ENCODE data around the gene POR. TPM values are rescaled to one million over a fixed set of nuclear protein-coding genes. Genes with fewer than 3 reads are reported as not detected.

POR gene
- total RNA-seq, 4 donors from 2014 or later, result 66.6 to 244 (median 107) TPM

- Histone ChIP-seq H3K4me1 (peaks cover 0 to 19% (median 6%) of the 10 kb centered on the region in 4 donors), H3K27me3 (no peaks in the 10 kb centered on the region), H3K4me3 (no peak overlapping the region), H3K36me3 (no peaks in the 10 kb centered on the region), H3K27ac (no peak overlapping the region), H3K9me3 (no peaks in the 10 kb centered on the region)
- no peak for TF ChIP-seq EP300 (IDR thresholded peaks at IDR 0.05)
- no peak for TF ChIP-seq POLR2A (IDR thresholded peaks at IDR 0.05)
- TF ChIP-seq, protein P1, sequence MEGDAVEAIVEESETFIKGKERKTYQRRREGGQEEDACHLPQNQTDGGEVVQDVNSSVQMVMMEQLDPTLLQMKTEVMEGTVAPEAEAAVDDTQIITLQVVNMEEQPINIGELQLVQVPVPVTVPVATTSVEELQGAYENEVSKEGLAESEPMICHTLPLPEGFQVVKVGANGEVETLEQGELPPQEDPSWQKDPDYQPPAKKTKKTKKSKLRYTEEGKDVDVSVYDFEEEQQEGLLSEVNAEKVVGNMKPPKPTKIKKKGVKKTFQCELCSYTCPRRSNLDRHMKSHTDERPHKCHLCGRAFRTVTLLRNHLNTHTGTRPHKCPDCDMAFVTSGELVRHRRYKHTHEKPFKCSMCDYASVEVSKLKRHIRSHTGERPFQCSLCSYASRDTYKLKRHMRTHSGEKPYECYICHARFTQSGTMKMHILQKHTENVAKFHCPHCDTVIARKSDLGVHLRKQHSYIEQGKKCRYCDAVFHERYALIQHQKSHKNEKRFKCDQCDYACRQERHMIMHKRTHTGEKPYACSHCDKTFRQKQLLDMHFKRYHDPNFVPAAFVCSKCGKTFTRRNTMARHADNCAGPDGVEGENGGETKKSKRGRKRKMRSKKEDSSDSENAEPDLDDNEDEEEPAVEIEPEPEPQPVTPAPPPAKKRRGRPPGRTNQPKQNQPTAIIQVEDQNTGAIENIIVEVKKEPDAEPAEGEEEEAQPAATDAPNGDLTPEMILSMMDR (IDR thresholded peaks at IDR 0.05), result no peak
- no peak for DNase-seq (ENCODE audit: low spot score in 2 of 2)
- 87 to 92% methylated on average over 21 of the region's 21 CpGs for WGBS, 2 donors
Measured at GRCh38 chr7:75875113-75876080, 39.6 kb upstream of the POR start.

DNA sequence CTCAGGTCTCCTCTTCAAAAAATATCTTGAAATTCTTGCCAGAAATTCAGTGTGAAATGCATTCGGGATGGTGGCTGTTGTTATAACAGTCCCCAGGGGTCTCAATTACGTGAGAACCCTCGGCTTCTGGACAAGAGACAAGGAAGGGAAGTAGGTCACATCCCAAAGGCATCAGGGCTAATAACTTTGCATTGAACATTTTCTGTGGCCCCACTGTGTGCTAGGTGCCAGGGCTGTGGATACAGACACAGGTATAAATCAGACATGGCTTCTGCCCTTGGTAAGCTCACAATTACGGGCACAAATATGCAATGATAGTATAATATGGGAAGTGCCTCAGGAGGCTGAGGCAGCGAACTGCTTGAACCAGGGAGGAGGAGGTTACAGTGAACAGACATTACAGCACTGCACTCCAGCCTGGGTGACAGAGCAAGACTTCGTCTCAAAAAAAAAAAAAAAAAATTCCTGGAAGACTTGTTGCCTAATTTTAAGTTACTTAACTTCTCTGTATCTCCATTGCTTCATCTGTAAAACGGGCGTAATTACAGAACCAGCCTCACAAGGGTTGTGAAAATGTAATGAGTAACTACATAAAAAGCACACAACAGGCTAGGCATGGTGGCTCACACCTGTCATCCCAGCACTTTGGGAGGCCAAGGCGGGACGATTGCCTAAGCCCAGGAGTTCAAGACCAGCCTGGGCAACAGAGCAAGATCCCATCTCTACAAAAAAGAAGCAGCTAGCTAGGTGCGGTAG lies 38.7 kb upstream of the POR start:
- H3K9me3 ChIP-seq, result no peaks in the 10 kb centered on the region
- no peak overlapping the region for H3K27ac ChIP-seq
- DNase-seq (ENCODE audit: low spot score in 2 of 2), result no peak
- WGBS, 2 donors, result 64 to 66% methylated on average over 11 of the region's 11 CpGs
- TF ChIP-seq, protein P1 (IDR thresholded peaks at IDR 0.05), result no peak
- TF ChIP-seq EP300 (IDR thresholded peaks at IDR 0.05), result no peak
- no peak for TF ChIP-seq POLR2A (IDR thresholded peaks at IDR 0.05)
- H3K27me3 ChIP-seq, result no peaks in the 10 kb centered on the region
- no peak overlapping the region for H3K4me3 ChIP-seq
- peaks cover 0 to 6% (median 3%) of the 10 kb centered on the region in 3 donors for H3K36me3 ChIP-seq
- peaks cover 0 to 28% (median 11%) of the 10 kb centered on the region in 4 donors for H3K4me1 ChIP-seq

- no peaks in the 10 kb centered on the region for H3K9me3 ChIP-seq
- H3K4me3 ChIP-seq, result peak overlapping the region in 3 of 4 donors; percentile 82 to 96 (median 94)
- 13 to 14% methylated on average over 10 of the region's 10 CpGs for WGBS, 2 donors
- no peak for DNase-seq (ENCODE audit: low spot score in 2 of 2)
- H3K27ac ChIP-seq, result peak overlapping the region; percentile 81 to 93 (median 90)
- peaks cover 0 to 32% (median 11%) of the 10 kb centered on the region in 4 donors for H3K4me1 ChIP-seq
- H3K36me3 ChIP-seq, result peaks cover 0 to 24% (median 6%) of the 10 kb centered on the region in 3 donors
- H3K27me3 ChIP-seq, result no peaks in the 10 kb centered on the region
- TF ChIP-seq EP300 (IDR thresholded peaks at IDR 0.05) (no peak), POLR2A (IDR thresholded peaks at IDR 0.05) (no peak)
- TF ChIP-seq, protein P1 (IDR thresholded peaks at IDR 0.05), result no peak
Measured at GRCh38 chr7:75878312-75878768, 36.6 kb upstream of the POR start.

GRCh38 chr7:75878769-75879611 lies 36.0 kb upstream of the POR start, which contains the start of gene RHBDD2:
Gene RHBDD2, plus strand, starts transcription at chr7:75879034. Its CDS starts 49 bp downstream, at chr7:75879083.
- Histone ChIP-seq H3K9me3 (no peaks in the 10 kb centered on the region), H3K4me1 (peaks cover 0 to 32% (median 11%) of the 10 kb centered on the region in 4 donors), H3K27me3 (no peaks in the 10 kb centered on the region), H3K36me3 (peaks cover 0 to 30% (median 6%) of the 10 kb centered on the region in 3 donors), H3K4me3 (peak within 1 kb of the TSS; percentile 50 to 96 (median 88)), H3K27ac (peak within 1 kb of the TSS; percentile 82 to 93 (median 90))
- DNase-seq (ENCODE audit: low spot score in 2 of 2), result peak; percentile 90 to 93
- peak; percentile 76 to 96 for TF ChIP-seq POLR2A (IDR thresholded peaks at IDR 0.05)
- TF ChIP-seq, protein P1 (IDR thresholded peaks at IDR 0.05), result peak in 3 of 5 experiments; percentile 13 to 60 (median 48)
- TF ChIP-seq EP300 (IDR thresholded peaks at IDR 0.05), result peak; percentile 48 to 98
- WGBS, 2 donors, result 1% methylated on average over 50 to 51 of the region's 65 CpGs
